SK-N-MC (cell line): ENCODE measurements around the gene ZBTB7C.

ENCODE experiments used
- EZH2 ChIP-seq: fragments of 200-600 bp; sonication (generic); IDR thresholded peaks from one replicate; pipeline ENCODE4 v1.6.1; 2017; ENCODE audit warnings: antibody characterized with exemption
- POLR2AphosphoS5 ChIP-seq: IDR thresholded peaks from 2 replicates; pipeline ENCODE4 v1.6.1; 2012; ENCODE audit warnings: mild to moderate bottlenecking, low read depth, low read length, borderline replicate concordance

DNA sequence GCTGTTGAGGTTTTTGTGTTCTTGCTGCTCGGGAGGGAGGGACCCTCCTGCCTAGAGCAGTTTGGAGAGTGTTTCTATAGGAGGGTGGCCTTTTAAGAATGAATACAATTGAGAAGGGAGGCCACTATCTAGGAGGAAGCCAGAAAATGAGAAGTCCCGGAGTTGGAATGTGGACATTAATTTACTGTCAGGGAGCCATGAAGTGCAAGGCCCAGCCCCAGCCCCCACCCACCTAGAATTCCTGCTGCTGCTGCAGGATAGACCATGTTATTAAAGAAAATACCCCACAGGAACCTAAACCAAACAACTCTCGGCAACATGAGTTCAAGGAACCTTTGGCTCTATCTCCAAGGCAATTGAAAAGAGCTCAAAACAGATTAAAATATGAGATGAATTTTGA, 46.0 kb downstream of the ZBTB7C start:
- TF ChIP-seq EZH2 = no peak
- no peak for TF ChIP-seq POLR2AphosphoS5
